ENCODE results near the gene MAP1B. TPM values are rescaled to one million over a fixed set of nuclear protein-coding genes. Genes with fewer than 3 reads are reported as not detected.

Gene MAP1B
- total and polyA plus RNA-seq, 4 donors = 0.58 to 5.0 (median 2.1) TPM

GRCh38 chr5:72123764-72124376, 16.6 kb downstream of the MAP1B start:
- H3K27me3 ChIP-seq (ENCODE audit: control insufficient read depth in 4 of 4, insufficient read depth in 4 of 4, low read length in 3 of 4) = peaks cover 0 to 4% (median 0%) of the 10 kb centered on the region in 4 donors
- H3K4me1 ChIP-seq (ENCODE audit: control insufficient read depth in 4 of 4, insufficient read depth in 4 of 4, low read length in 3 of 4) = no peaks in the 10 kb centered on the region
- no peak for DNase-seq (ENCODE audit: low spot score)
- 86% methylated on average over 9 of the region's 9 CpGs for WGBS
- H3K27ac ChIP-seq (ENCODE audit: low read depth in 1 of 2, low read length in 2 of 2) = no peak overlapping the region
- H3K4me3 ChIP-seq (ENCODE audit: low read depth in 1 of 3, low read length in 3 of 3) = no peak overlapping the region
- H3K36me3 ChIP-seq (ENCODE audit: control insufficient read depth in 4 of 4, insufficient read depth in 3 of 4, low read depth in 1 of 4, low read length in 3 of 4) = no peaks in the 10 kb centered on the region
- TF ChIP-seq YY1 (IDR thresholded peaks at IDR 0.05) = no peak
- TF ChIP-seq JUND (IDR thresholded peaks at IDR 0.05) = no peak
- no peak for TF ChIP-seq CTCF (IDR thresholded peaks at IDR 0.05; ENCODE audit: low read depth, low read length, missing input control)
- no peak for TF ChIP-seq ZBTB33 (IDR thresholded peaks at IDR 0.05)
- TF ChIP-seq FOXA2 (IDR thresholded peaks at IDR 0.05) = no peak
- no peak for TF ChIP-seq EGR1 (IDR thresholded peaks at IDR 0.05; ENCODE audit: low read depth in 2 of 2)
- no peak for TF ChIP-seq HNF4G (IDR thresholded peaks at IDR 0.05)
- TF ChIP-seq RAD21 (IDR thresholded peaks at IDR 0.05) = no peak
- no peak for TF ChIP-seq TAF1 (conservative IDR thresholded peaks at IDR 0.05)
- TF ChIP-seq SP1 (IDR thresholded peaks at IDR 0.05) = no peak
- no peak for TF ChIP-seq FOXA1 (IDR thresholded peaks at IDR 0.05)
- no peak for TF ChIP-seq MAX (IDR thresholded peaks at IDR 0.05)
- TF ChIP-seq GABPA (IDR thresholded peaks at IDR 0.05 in 1 of 2, conservative IDR thresholded peaks at IDR 0.05 in 1 of 2) = no peak
- TF ChIP-seq HNF4A (conservative IDR thresholded peaks at IDR 0.05) = no peak
- no peak for TF ChIP-seq NR2F2 (IDR thresholded peaks at IDR 0.05)
- TF ChIP-seq RXRA (IDR thresholded peaks at IDR 0.05) = no peak
- TF ChIP-seq ATF3 (IDR thresholded peaks at IDR 0.05) = no peak
- no peak for TF ChIP-seq REST (IDR thresholded peaks at IDR 0.05)
- no peak overlapping the region for H3K9ac ChIP-seq (ENCODE audit: low read depth in 1 of 2, low read length in 2 of 2)
- no peaks in the 10 kb centered on the region for H3K9me3 ChIP-seq (ENCODE audit: control insufficient read depth in 4 of 4, low read length in 3 of 4)
